Epithelial cell of esophagus (primary cell): Measurements from ENCODE around the gene TDRD9.
A peak's percentile ranks its signal among the peaks of the same experiment; 100 is the strongest.

ENCODE experiments used
- DNase-seq: peaks from one replicate; pipeline ENCODE4 v3.0.0; 2010; ENCODE audit warnings: low read depth
- H3K4me3 ChIP-seq: 2 replicates; pipeline ENCODE4 v1.5.1; 2011; ENCODE audit warnings: mild to moderate bottlenecking, low read length, control low read depth
- CTCF ChIP-seq: IDR thresholded peaks from 2 replicates; pipeline ENCODE4 v1.5.1; 2011; ENCODE audit warnings: low read depth, mild to moderate bottlenecking, low read length, control low read depth, inconsistent platforms; ENCODE audit not compliant: insufficient read depth; ENCODE audit errors: missing control alignments

The TDRD9 gene

GRCh38 chr14:103925316-103925715, 2.9 kb upstream of the TDRD9 start:
- no peak for DNase-seq
- H3K4me3 ChIP-seq, result no peak overlapping the region
- TF ChIP-seq CTCF, result no peak

- no peak for DNase-seq
- no peak for TF ChIP-seq CTCF
- H3K4me3 ChIP-seq, result no peak overlapping the region
Measured at GRCh38 chr14:103927566-103927965, 690 bp upstream of the TDRD9 start.

GRCh38 chr14:103930051-103930604, 1.9 kb downstream of the TDRD9 start:
- no peak for TF ChIP-seq CTCF
- no peak overlapping the region for H3K4me3 ChIP-seq
- DNase-seq, result no peak

GRCh38 chr14:103931422-103931821, 3.2 kb downstream of the TDRD9 start:
- TF ChIP-seq CTCF, result no peak
- DNase-seq, result no peak
- no peak overlapping the region for H3K4me3 ChIP-seq

GRCh38 chr14:103932791-103933490, 4.7 kb downstream of the TDRD9 start:
- DNase-seq, result peak; percentile 90
- TF ChIP-seq CTCF, result no peak
- H3K4me3 ChIP-seq, result no peak overlapping the region

- no peak for TF ChIP-seq CTCF
- no peak for DNase-seq
- no peak overlapping the region for H3K4me3 ChIP-seq
Measured at GRCh38 chr14:103935102-103935501, 6.8 kb downstream of the TDRD9 start.

- TF ChIP-seq CTCF, result no peak
- no peak for DNase-seq
- H3K4me3 ChIP-seq, result no peak overlapping the region
Measured at GRCh38 chr14:103941462-103941861, 13.2 kb downstream of the TDRD9 start.
